K562 (cell line): ENCODE results near the gene KLK8.

Source experiments
- ARID4B ChIP-seq: sonication (generic); formaldehyde crosslinking; IDR thresholded peaks from 2 replicates; pipeline ENCODE4 v1.8.0; 2022; ENCODE audit warnings: mild to moderate bottlenecking, missing genetic modification reagents
- CEBPB ChIP-seq: fragments of 450-650 bp; IDR thresholded peaks from 2 replicates; pipeline ENCODE4 v1.6.1; 2016; ENCODE audit warnings: missing genetic modification characterization, missing compliant biosample characterization
- CTCF ChIP-seq, 3 experiments: IDR thresholded peaks in 2 of 3; conservative IDR thresholded peaks in 1 of 3; 2 replicates each; pipeline ENCODE4 v1.5.1; 2011 to 2012; ENCODE audit warnings: low read length in 3 of 3, mild to moderate bottlenecking in 3 of 3, control low read depth in 2 of 3, improper control_type of control experiment in 1 of 3, inconsistent platforms in 1 of 3, low read depth in 1 of 3, mixed read lengths in 1 of 3, moderate library complexity in 1 of 3; ENCODE audit not compliant: insufficient read depth in 2 of 3
- EZH2 ChIP-seq: IDR thresholded peaks from 2 replicates; pipeline ENCODE4 v1.6.1; 2012; ENCODE audit warnings: low read depth, mild to moderate bottlenecking, inconsistent platforms, low read length, borderline replicate concordance
- FOXA1 ChIP-seq: fragments of 450-650 bp; IDR thresholded peaks from 2 replicates; pipeline ENCODE4 v1.6.1; 2016; ENCODE audit warnings: mild to moderate bottlenecking, borderline replicate concordance
- POLR2AphosphoS5 ChIP-seq: IDR thresholded peaks from 2 replicates; pipeline ENCODE4 v1.6.1; 2011; ENCODE audit warnings: mild to moderate bottlenecking, low read depth, low read length, moderate library complexity; ENCODE audit not compliant: control insufficient read depth, insufficient read depth
- PRPF4 ChIP-seq: fragments of 200-400 bp; formaldehyde crosslinking; IDR thresholded peaks from one replicate; pipeline ENCODE4 v1.6.1; 2017; ENCODE audit warnings: low read length, low read depth, mild to moderate bottlenecking; ENCODE audit not compliant: insufficient read depth, poor library complexity, severe bottlenecking
- TAL1 ChIP-seq: fragments of 450-650 bp; IDR thresholded peaks from 2 replicates; pipeline ENCODE4 v1.6.1; 2016; ENCODE audit warnings: mild to moderate bottlenecking
- YY1 ChIP-seq, 3 experiments: IDR thresholded peaks; 2 replicates each; pipeline ENCODE4 v1.6.1; 2011; ENCODE audit warnings: low read length in 2 of 3, mild to moderate bottlenecking in 2 of 3, moderate library complexity in 2 of 3, borderline replicate concordance in 1 of 3, control low read depth in 1 of 3, low read depth in 1 of 3; ENCODE audit not compliant: insufficient read depth in 3 of 3, insufficient replicate concordance in 2 of 3, control insufficient read depth in 1 of 3, insufficient read length in 1 of 3; ENCODE audit errors: extremely low read depth in 1 of 3

- TF ChIP-seq CTCF (IDR thresholded peaks at IDR 0.05 in 2 of 3, conservative IDR thresholded peaks at IDR 0.05 in 1 of 3; ENCODE audit: insufficient read depth in 2 of 3, low read depth in 1 of 3, low read length in 3 of 3) (no peak), EZH2 (no peak), ARID4B (no peak), TAL1 (no peak), POLR2AphosphoS5 (no peak), PRPF4 (no peak), FOXA1 (no peak), YY1 (IDR thresholded peaks at IDR 0.05; ENCODE audit: borderline replicate concordance in 1 of 3, control insufficient read depth in 1 of 3, extremely low read depth in 1 of 3, insufficient read depth in 3 of 3, insufficient read length in 1 of 3, insufficient replicate concordance in 2 of 3, low read depth in 1 of 3, low read length in 2 of 3) (no peak), CEBPB (tag) (no peak)
These were observed 21.1 kb upstream of the KLK8 start for GRCh38 chr19:51022526-51022925.
